Neuronal stem cell (in vitro differentiated cells): Measurements from ENCODE around the gene TMEM222.

ENCODE experiments used
- DNase-seq: peaks from one replicate; pipeline ENCODE4 v3.0.0-alpha.2; 2013; ENCODE audit warnings: low spot score
- H2AFZ ChIP-seq: one replicate; pipeline ENCODE4 v1.6.1; 2013; ENCODE audit warnings: mild to moderate bottlenecking, low read length, inconsistent platforms
- H2AK5ac ChIP-seq: 2 replicates; pipeline ENCODE4 v1.6.1; 2013; ENCODE audit warnings: low read depth, mild to moderate bottlenecking, inconsistent platforms, low read length, moderate library complexity, mixed read lengths
- H2BK120ac ChIP-seq: 2 replicates; pipeline ENCODE4 v1.6.1; 2013; ENCODE audit warnings: low read depth, mild to moderate bottlenecking, inconsistent platforms, low read length, moderate library complexity, mixed read lengths
- H2BK12ac ChIP-seq: one replicate; pipeline ENCODE4 v1.6.1; 2013; ENCODE audit warnings: low read length, inconsistent platforms
- H2BK15ac ChIP-seq: 2 replicates; pipeline ENCODE4 v1.6.1; 2013; ENCODE audit warnings: mild to moderate bottlenecking, low read length, inconsistent platforms, mixed read lengths
- H2BK5ac ChIP-seq: one replicate; pipeline ENCODE4 v1.6.1; 2013; ENCODE audit warnings: inconsistent platforms, mild to moderate bottlenecking, low read length, moderate library complexity
- H3K14ac ChIP-seq: one replicate; pipeline ENCODE4 v1.6.1; 2013; ENCODE audit warnings: low read length, inconsistent platforms
- H3K18ac ChIP-seq: 2 replicates; pipeline ENCODE4 v1.6.1; 2013; ENCODE audit warnings: low read length, inconsistent platforms
- H3K23ac ChIP-seq: 2 replicates; pipeline ENCODE4 v1.6.1; 2013; ENCODE audit warnings: low read depth, mild to moderate bottlenecking, mixed read lengths, low read length, inconsistent platforms; ENCODE audit not compliant: poor library complexity
- H3K27ac ChIP-seq: replicated peaks from 3 replicates; pipeline ENCODE4 v1.5.1; 2013; ENCODE audit warnings: low read length, inconsistent platforms
- H3K27me3 ChIP-seq, 3 experiments: 2 replicates each; pipeline ENCODE4 v1.6.1; 2013; ENCODE audit warnings: low read length in 3 of 3, mild to moderate bottlenecking in 2 of 3, inconsistent platforms in 1 of 3, low read depth in 1 of 3, mixed read lengths in 1 of 3, moderate library complexity in 1 of 3; ENCODE audit not compliant: control insufficient read depth in 3 of 3, insufficient read depth in 3 of 3
- H3K36me3 ChIP-seq, 2 donors: replicated peaks in 1 of 2; 2 replicates each; pipeline ENCODE4 v1.6.1; 2013; ENCODE audit warnings: low read length in 2 of 2; ENCODE audit not compliant: control insufficient read depth in 2 of 2, insufficient read depth in 2 of 2
- H3K4ac ChIP-seq: 2 replicates; pipeline ENCODE4 v1.6.1; 2013; ENCODE audit warnings: inconsistent platforms, mild to moderate bottlenecking, low read length, moderate library complexity
- H3K4me1 ChIP-seq, 2 donors: 1 replicate in 1 of 2; 2 replicates in 1 of 2; pipeline ENCODE4 v1.6.1; 2013; ENCODE audit warnings: low read length in 2 of 2, low read depth in 1 of 2; ENCODE audit not compliant: control insufficient read depth in 2 of 2, insufficient read depth in 1 of 2
- H3K4me2 ChIP-seq: one replicate; pipeline ENCODE4 v1.6.1; 2013; ENCODE audit warnings: mild to moderate bottlenecking, low read length, inconsistent platforms; ENCODE audit not compliant: insufficient read depth, poor library complexity, severe bottlenecking
- H3K4me3 ChIP-seq, 2 donors: 2 replicates each; pipeline ENCODE4 v1.5.1; 2013; ENCODE audit warnings: low read length in 2 of 2, mild to moderate bottlenecking in 2 of 2, inconsistent platforms in 1 of 2, moderate library complexity in 1 of 2
- H3K79me1 ChIP-seq: one replicate; pipeline ENCODE4 v1.6.1; 2013; ENCODE audit warnings: low read depth, mild to moderate bottlenecking, inconsistent platforms, low read length, moderate library complexity
- H3K9ac ChIP-seq: one replicate; pipeline ENCODE4 v1.6.1; 2013; ENCODE audit warnings: mild to moderate bottlenecking, low read depth, low read length, inconsistent platforms; ENCODE audit not compliant: poor library complexity
- H3K9me3 ChIP-seq, 2 donors: replicated peaks in 1 of 2; 2 replicates each; pipeline versions ENCODE3 to v1.6.1; 2013; ENCODE audit warnings: low read length in 2 of 2, mild to moderate bottlenecking in 2 of 2, inconsistent platforms in 1 of 2, low read depth in 1 of 2, mixed read lengths in 1 of 2, moderate library complexity in 1 of 2; ENCODE audit not compliant: control insufficient read depth in 2 of 2, insufficient read depth in 1 of 2
- H4K8ac ChIP-seq: one replicate; pipeline ENCODE4 v1.6.1; 2013; ENCODE audit warnings: low read depth, mild to moderate bottlenecking, inconsistent platforms, low read length, moderate library complexity
- H4K91ac ChIP-seq: one replicate; pipeline ENCODE4 v1.6.1; 2013; ENCODE audit warnings: low read length, low read depth, mild to moderate bottlenecking, inconsistent platforms; ENCODE audit not compliant: poor library complexity
- WGBS, 2 donors: extraction: QIAGEN DNeasy Blood & Tissue Kit; methylation state at CpG; one replicate each; pipeline ENCODE4 v1.1.7; 2013; ENCODE audit warnings: missing lambda C conversion rate in 2 of 2, mixed read lengths in 1 of 2; ENCODE audit not compliant: insufficient read length in 2 of 2, insufficient replicate concordance in 1 of 2; ENCODE audit errors: extremely low coverage in 2 of 2; 5-methylcytosine and 5-hydroxymethylcytosine counted together

Gene TMEM222

DNA sequence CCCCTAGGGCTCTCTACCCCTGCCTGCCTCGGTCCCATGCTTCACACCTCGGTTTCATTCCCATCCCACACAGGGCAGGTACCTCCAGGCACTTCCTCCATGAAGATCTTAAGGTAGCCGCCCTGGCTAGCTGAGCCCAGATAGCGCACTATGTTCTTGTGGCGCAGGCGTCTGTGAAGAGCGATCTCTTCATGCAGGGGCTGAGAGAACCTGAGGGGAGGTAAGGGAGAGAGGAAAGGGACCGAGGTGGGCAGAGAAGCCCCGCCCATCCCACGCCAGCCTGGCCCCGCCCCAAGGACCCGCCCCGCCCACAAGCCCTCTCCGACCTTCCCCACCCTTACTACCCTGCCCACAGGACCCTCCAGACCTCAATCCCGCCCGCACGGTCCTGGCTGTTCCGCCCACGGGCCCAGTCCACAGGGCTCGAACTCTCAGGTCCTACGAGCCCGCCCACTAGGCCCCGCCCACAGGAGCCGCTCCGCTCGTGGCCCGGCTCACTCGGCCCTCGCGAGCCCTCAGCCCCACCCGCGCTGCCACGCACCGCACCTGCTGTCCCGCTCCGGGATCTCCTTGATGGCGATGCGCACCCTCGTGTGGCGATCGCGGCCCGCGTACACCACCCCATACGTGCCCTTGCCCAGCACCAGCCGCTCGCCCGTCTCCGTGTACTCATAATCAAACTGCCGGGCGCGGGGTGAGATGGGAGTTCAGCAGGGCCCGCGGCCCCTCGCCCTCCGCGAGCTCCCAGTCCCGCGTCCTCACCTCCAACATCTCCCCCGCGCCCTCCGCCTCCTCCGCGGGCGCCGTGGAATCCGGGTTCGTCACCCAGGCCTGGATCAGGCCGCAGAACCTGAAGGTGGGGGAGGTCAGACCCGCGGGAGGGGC is 38.4 kb downstream of the TMEM222 start:
- Histone ChIP-seq H3K4me1 (peaks cover 12 to 33% of the 10 kb centered on the region in 2 donors), H3K9me3 (no peaks in the 10 kb centered on the region), H3K27me3 (peaks cover 0 to 43% (median 9%) of the 10 kb centered on the region in 3 experiments), H4K91ac (peak overlapping the region; percentile 22), H3K36me3 (peaks cover 3 to 72% of the 10 kb centered on the region in 2 donors), H3K27ac (no peak overlapping the region), H3K9ac (peak overlapping the region; percentile 98), H2AFZ (no peak overlapping the region), H3K18ac (peak overlapping the region; percentile 100), H2BK5ac (peak overlapping the region; percentile 47), H3K4ac (peak overlapping the region; percentile 57), H3K23ac (peak overlapping the region; percentile 97), H2AK5ac (peak overlapping the region; percentile 88), H2BK120ac (peak overlapping the region; percentile 84), H4K8ac (no peak overlapping the region), H3K14ac (peak overlapping the region; percentile 94), H3K79me1 (no peaks in the 10 kb centered on the region), H3K4me2 (peak overlapping the region; percentile 97), H2BK12ac (peak overlapping the region; percentile 80), H3K4me3 (peak overlapping the region in 1 of 2 donors; percentile 86), H2BK15ac (peak overlapping the region; percentile 95)
- DNase-seq, result no peak
- WGBS, 2 donors, result no CpG with 5 or more reads among the region's 71 CpGs

- no peak overlapping the region for H4K8ac ChIP-seq
- H3K4me3 ChIP-seq, result peak overlapping the region in 1 of 2 donors; percentile 86
- peak overlapping the region; percentile 22 for H4K91ac ChIP-seq
- peaks cover 0 to 43% (median 9%) of the 10 kb centered on the region in 3 experiments for H3K27me3 ChIP-seq
- peak overlapping the region; percentile 98 for H3K9ac ChIP-seq
- H2AK5ac ChIP-seq, result peak overlapping the region; percentile 88
- peak overlapping the region; percentile 47 for H2BK5ac ChIP-seq
- H3K9me3 ChIP-seq, result no peaks in the 10 kb centered on the region
- H3K4me1 ChIP-seq, result peaks cover 12 to 33% of the 10 kb centered on the region in 2 donors
- peak overlapping the region; percentile 84 for H2BK120ac ChIP-seq
- H2AFZ ChIP-seq, result no peak overlapping the region
- no peaks in the 10 kb centered on the region for H3K79me1 ChIP-seq
- H3K14ac ChIP-seq, result peak overlapping the region; percentile 94
- no CpG with 5 or more reads among the region's 21 CpGs for WGBS, 2 donors
- no peak for DNase-seq
- H3K4ac ChIP-seq, result peak overlapping the region; percentile 9
- peak overlapping the region; percentile 95 for H2BK15ac ChIP-seq
- H3K18ac ChIP-seq, result peak overlapping the region; percentile 100
- H3K4me2 ChIP-seq, result peak overlapping the region; percentile 97
- no peak overlapping the region for H3K27ac ChIP-seq
- peaks cover under 1 to 66% of the 10 kb centered on the region in 2 donors for H3K36me3 ChIP-seq
- H3K23ac ChIP-seq, result peak overlapping the region; percentile 60
- peak overlapping the region; percentile 66 for H2BK12ac ChIP-seq
These were observed 39.1 kb downstream of the TMEM222 start for GRCh38 chr1:27361044-27361402.

- Histone ChIP-seq H3K9ac (no peak overlapping the region), H2BK15ac (peak overlapping the region; percentile 95), H4K8ac (no peak overlapping the region), H3K4me3 (no peak overlapping the region), H3K4me2 (no peak overlapping the region), H3K27me3 (peaks cover 0 to 43% (median 9%) of the 10 kb centered on the region in 3 experiments), H3K27ac (no peak overlapping the region), H3K79me1 (no peaks in the 10 kb centered on the region), H4K91ac (no peak overlapping the region), H2BK120ac (no peak overlapping the region), H3K14ac (no peak overlapping the region), H3K4me1 (peaks cover 12 to 33% of the 10 kb centered on the region in 2 donors), H3K9me3 (no peaks in the 10 kb centered on the region), H2AFZ (no peak overlapping the region), H2BK12ac (no peak overlapping the region), H3K18ac (peak overlapping the region; percentile 100), H3K36me3 (peaks cover 0 to 61% of the 10 kb centered on the region in 2 donors), H3K4ac (no peak overlapping the region), H2AK5ac (peak overlapping the region; percentile 50), H2BK5ac (no peak overlapping the region), H3K23ac (peak overlapping the region; percentile 60)
- DNase-seq, result no peak
- WGBS, 2 donors, result no CpG with 5 or more reads among the region's 8 CpGs
These were observed 39.6 kb downstream of the TMEM222 start for GRCh38 chr1:27361553-27361952.
